Heart right ventricle (tissue), 16 donors: ENCODE data around the gene HEXD. TPM values are rescaled to one million over a fixed set of nuclear protein-coding genes. Genes with fewer than 3 reads are reported as not detected.

Source experiments
- ATAC-seq, 8 donors: fragments of 200-7000 bp; cut with Tn5 transposase; one replicate each; pipeline ENCODE4 v1.9.1; 2020; ENCODE audit warnings: mild to moderate bottlenecking in 8 of 8, moderate library complexity in 8 of 8, moderate number of reproducible peaks in 1 of 8
- DNase-seq, 2 donors: peaks; one replicate each; pipeline ENCODE4 v3.0.0-alpha.2; 2020
- H3K27ac ChIP-seq, 10 donors: fragments of 200-600 bp; sonication (generic) in 2 of 10; one replicate each; pipeline versions ENCODE4 v1.5.0 to v1.8.0; 2020 to 2022; ENCODE audit warnings: mild to moderate bottlenecking in 3 of 10
- H3K27me3 ChIP-seq, 7 donors: fragments of 200-600 bp; one replicate each; pipeline ENCODE4 v1.8.0; 2021 to 2022; ENCODE audit warnings: mild to moderate bottlenecking in 2 of 7
- H3K36me3 ChIP-seq, 9 donors: fragments of 200-600 bp; sonication (generic) in 1 of 9; one replicate each; pipeline versions ENCODE4 v1.5.0 to v1.8.0; 2020 to 2022; ENCODE audit warnings: mild to moderate bottlenecking in 2 of 9
- H3K4me1 ChIP-seq, 9 donors: fragments of 200-600 bp; sonication (generic) in 1 of 9; one replicate each; pipeline versions ENCODE4 v1.5.0 to v1.8.0; 2020 to 2022; ENCODE audit warnings: mild to moderate bottlenecking in 4 of 9
- H3K4me3 ChIP-seq, 10 donors: fragments of 200-600 bp; sonication (generic) in 2 of 10; one replicate each; pipeline versions ENCODE4 v1.5.0 to v1.8.0; 2020 to 2022; ENCODE audit warnings: mild to moderate bottlenecking in 7 of 10, moderate library complexity in 2 of 10
- H3K9me3 ChIP-seq, 11 donors: fragments of 200-600 bp in 10 of 11; sonication (generic) in 2 of 11; one replicate each; pipeline versions ENCODE4 v1.5.0 to v1.8.0; 2013 to 2022; ENCODE audit warnings: mild to moderate bottlenecking in 2 of 11, control low read depth in 1 of 11, moderate library complexity in 1 of 11
- CTCF ChIP-seq, 9 donors: fragments of 200-600 bp; sonication (generic) in 2 of 9; IDR thresholded peaks; one replicate each; pipeline versions ENCODE4 v1.5.0 to v1.8.0; 2021 to 2022; ENCODE audit warnings: antibody characterized with exemption in 9 of 9, mild to moderate bottlenecking in 5 of 9, moderate library complexity in 1 of 9
- WGBS, 2 donors: extraction: QIAGEN DNeasy Blood & Tissue Kit; methylation state at CpG; one replicate each; pipeline ENCODE4 v1.1.7; 2013; ENCODE audit warnings: inconsistent platforms in 1 of 2; 5-methylcytosine and 5-hydroxymethylcytosine counted together
- intact Hi-C, 10 donors: fragments of 100-400 bp; cut with DNase I; formaldehyde crosslinking; loops; one replicate each; pipeline versions ENCODE4 v1.11.1 to v1.14.2; 2022
- polyA plus RNA-seq, 2 donors: library from polyadenylated mRNA; stranded (reverse); fragments of 200-250 nt; gene quantifications; one replicate each; pipeline ENCODE4 v1.2.3, GENCODE V29; 2013
- total RNA-seq, 10 donors: library from RNA; stranded (reverse); fragmentation: NEBNext Ultra II Directional in 3 of 10; extraction: Animal tissue kit (Norgen Biotek cat#: 25700) in 3 of 10; gene quantifications; one replicate each; pipeline versions ENCODE4 v1.2.1 to v1.2.4, GENCODE V29; 2021 to 2023
- donor health status: Arrhythmogenic right ventricular cardiomyopathy.
- donor health status: ischemic (EF 13 %, LVEDD 7.1; RV severe dilation, severe dysfunction).
- donor health status: healthy with polysubstance abuse.
- donor health status: DM: no; HTN: yes; CAD: no.
- donor health status: DM: no; HTN: no; CAD: no.
- donor health status: ischemic (EF 25% LVEDD 6.9; RV normal size, moderate dysfunction).
- donor health status: ischemic (EF 25% LVEDD 5.7; RV mildly dilated, moderate dysfunction).
- donor health status: healthy.
- donor health status: DM: yes; HTN: yes; CAD: no.
- donor health status: Ischemic cardiomyopathy.
- donor health status: ischemic (EF 35%, LVEDD 5.7; RV mildly dilated, moderate dysfunction).
- donor health status: nonischemic (EF 11% LVEDD 7.7; RV severe dilation, severe dysfunction).
- donor health status: DM: yes; HTN: yes; CAD: no.
- donor health status: PGD.
- donor health status: ischemic (EF 29% LVEDD 5.4; RV normal size, mild dysfunction).
- donor health status: nonischemic (EF 23%, LVEDD 6.1; RV moderate dilation, normal function).

HEXD gene
- total and polyA plus RNA-seq, 12 donors, result 9.4 to 53.3 (median 13.5) TPM

DNA sequence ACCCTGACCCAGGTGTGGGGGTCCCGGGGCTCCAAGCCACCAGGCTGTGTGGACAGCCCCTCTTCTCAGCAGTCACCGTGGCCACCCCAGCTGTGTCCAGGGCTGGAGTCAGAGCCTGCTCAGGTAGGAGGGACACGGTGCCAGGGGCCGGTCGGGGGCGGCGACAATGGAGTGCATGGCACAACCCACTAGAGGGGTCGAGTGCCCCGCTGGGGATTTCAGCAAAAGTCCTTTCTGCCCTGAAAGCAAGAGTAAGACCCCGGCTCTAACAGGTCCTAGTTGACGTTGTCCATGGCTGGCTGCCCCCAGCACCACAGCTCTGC lies 35.3 kb upstream of the HEXD start:
- intact Hi-C loops, result no loop called here
- Histone ChIP-seq H3K27me3 (peaks cover 0 to 62% (median 35%) of the 10 kb centered on the region in 7 donors), H3K4me1 (peaks cover 2 to 33% (median 13%) of the 10 kb centered on the region in 9 donors), H3K27ac (no peak overlapping the region), H3K36me3 (no peaks in the 10 kb centered on the region), H3K9me3 (no peaks in the 10 kb centered on the region), H3K4me3 (no peak overlapping the region)
- ATAC-seq (no peak), DNase-seq (no peak)
- WGBS, 2 donors, result 82 to 83% methylated on average over 11 of the region's 11 CpGs
- TF ChIP-seq CTCF (IDR thresholded peaks at IDR 0.05), result no peak

DNA sequence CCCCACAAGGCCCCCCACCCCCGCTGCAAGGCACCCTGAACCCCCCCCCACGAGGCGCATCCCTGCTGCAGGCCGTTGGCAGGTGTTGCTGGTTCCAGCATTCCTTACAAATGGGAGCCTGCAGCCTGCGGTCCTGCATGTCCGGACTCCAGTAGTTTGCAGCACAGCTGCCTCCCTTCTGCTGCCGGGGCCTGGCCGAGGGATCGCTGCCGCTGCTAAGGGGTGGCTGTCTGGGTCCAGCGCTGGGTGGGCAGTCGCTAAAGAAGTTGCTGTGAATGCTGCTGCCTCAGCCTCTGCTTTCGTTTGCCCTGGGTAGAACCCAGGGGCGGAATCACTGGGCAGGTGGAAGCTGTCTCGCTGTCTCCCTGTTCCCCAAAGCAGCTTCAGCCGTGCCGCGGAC lies 34.7 kb upstream of the HEXD start:
- Histone ChIP-seq H3K9me3 (no peaks in the 10 kb centered on the region), H3K27me3 (peaks cover 0 to 57% (median 30%) of the 10 kb centered on the region in 7 donors), H3K36me3 (no peaks in the 10 kb centered on the region), H3K4me1 (peaks cover 2 to 37% (median 13%) of the 10 kb centered on the region in 9 donors), H3K27ac (no peak overlapping the region), H3K4me3 (no peak overlapping the region)
- ATAC-seq (no peak), DNase-seq (no peak)
- 64 to 66% methylated on average over 18 of the region's 18 CpGs for WGBS, 2 donors
- intact Hi-C loops, result no loop called here
- no peak for TF ChIP-seq CTCF (IDR thresholded peaks at IDR 0.05)

DNA sequence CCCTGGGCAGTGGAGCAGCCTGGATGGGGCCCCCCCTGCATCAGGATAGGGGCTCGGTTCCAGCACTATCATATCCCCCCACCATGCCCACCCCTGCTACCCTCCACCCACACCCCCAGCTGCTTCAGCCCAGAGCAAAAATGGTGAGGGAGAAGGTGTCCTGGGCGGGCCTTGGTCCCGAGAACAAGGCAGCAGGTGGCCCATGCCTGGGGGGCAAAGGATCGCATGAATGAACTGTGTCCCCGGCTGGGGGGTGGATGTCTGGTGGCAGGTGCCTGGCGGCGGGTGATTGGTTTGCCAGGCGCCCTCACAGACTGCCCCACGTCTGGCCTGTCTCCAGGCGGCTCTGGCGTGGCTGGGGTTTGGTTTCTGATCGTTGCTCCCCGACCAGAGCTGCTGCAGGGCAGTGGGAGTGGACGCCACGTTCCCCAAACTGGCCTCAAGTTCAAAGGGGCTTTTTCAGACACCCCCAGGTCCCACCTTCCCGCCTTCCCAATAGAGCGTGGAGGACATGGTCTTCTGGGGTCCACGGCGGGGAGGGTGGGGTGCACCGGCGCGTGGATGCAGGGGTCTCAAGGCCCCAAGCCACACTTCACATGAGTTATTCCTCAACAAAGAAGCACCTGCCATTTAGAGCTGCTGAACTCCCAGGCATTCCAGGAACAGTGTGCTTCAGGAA lies 34.0 kb upstream of the HEXD start:
- Histone ChIP-seq H3K36me3 (no peaks in the 10 kb centered on the region), H3K9me3 (no peaks in the 10 kb centered on the region), H3K27me3 (peaks cover 0 to 49% (median 24%) of the 10 kb centered on the region in 7 donors), H3K4me3 (no peak overlapping the region), H3K4me1 (peaks cover 2 to 37% (median 13%) of the 10 kb centered on the region in 9 donors), H3K27ac (peak overlapping the region in 1 of 10 donors; percentile 73)
- 71 to 80% methylated on average over 21 to 22 of the region's 22 CpGs for WGBS, 2 donors
- no peak for ATAC-seq
- intact Hi-C loops, result no loop called here
- DNase-seq, result no peak
- no peak for TF ChIP-seq CTCF (IDR thresholded peaks at IDR 0.05)

GRCh38 chr17:82384730-82385481 lies 33.2 kb upstream of the HEXD start:
- peaks cover 2 to 37% (median 13%) of the 10 kb centered on the region in 9 donors for H3K4me1 ChIP-seq
- H3K27me3 ChIP-seq, result peaks cover 0 to 43% (median 17%) of the 10 kb centered on the region in 7 donors
- peak overlapping the region in 2 of 10 donors; percentile 47 to 73 for H3K27ac ChIP-seq
- ATAC-seq, result peak; percentile 48 to 88 (median 76)
- TF ChIP-seq CTCF (IDR thresholded peaks at IDR 0.05), result no peak
- no peaks in the 10 kb centered on the region for H3K36me3 ChIP-seq
- DNase-seq, result peak; percentile 38 to 58
- H3K4me3 ChIP-seq, result no peak overlapping the region
- WGBS, 2 donors, result 42 to 50% methylated on average over 26 of the region's 26 CpGs
- no peaks in the 10 kb centered on the region for H3K9me3 ChIP-seq
- intact Hi-C loops, result no loop called here
